Activated T-cell treated with anti-CD3 and anti-CD28 coated beads, Interleukin-2, amount 50 U/mL, for 48 hours (primary cell): ENCODE results near the gene PLAC8L1.

ENCODE experiments used
- DNase-seq, 2 experiments: peaks; one replicate each; pipeline ENCODE4 v3.0.0-alpha.2; 2020

Gene PLAC8L1

GRCh38 chr5:146041180-146041789, 64.1 kb downstream of the PLAC8L1 start:
- DNase-seq = no peak

- DNase-seq = no peak
Measured at GRCh38 chr5:146040527-146040926, 64.8 kb downstream of the PLAC8L1 start.

GRCh38 chr5:146039420-146039819, 66.0 kb downstream of the PLAC8L1 start:
- DNase-seq = no peak

GRCh38 chr5:146034605-146035004, 70.8 kb downstream of the PLAC8L1 start:
- DNase-seq = no peak
